ENCODE measurements around the gene TMBIM1.

DNA sequence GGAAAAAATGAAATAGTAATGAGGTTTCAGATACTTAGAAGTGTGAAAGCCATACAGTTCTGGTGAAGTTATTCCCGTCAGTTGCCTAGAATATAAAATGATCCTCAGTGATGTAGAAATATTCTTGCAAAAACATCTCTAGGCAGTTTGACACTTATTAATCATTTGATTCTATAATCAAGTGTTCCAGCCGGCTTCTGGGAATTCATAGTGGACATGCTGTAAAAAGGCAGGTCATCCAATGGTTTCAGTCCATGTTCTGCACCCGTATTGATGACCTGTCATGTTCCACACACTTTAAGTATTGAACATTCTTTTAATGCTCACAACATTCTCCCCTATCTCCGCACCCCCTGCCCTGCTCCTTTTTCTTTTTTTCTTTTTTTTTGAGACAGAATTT lies 55.5 kb downstream of the TMBIM1 start:
- TF ChIP-seq, protein P1, sequence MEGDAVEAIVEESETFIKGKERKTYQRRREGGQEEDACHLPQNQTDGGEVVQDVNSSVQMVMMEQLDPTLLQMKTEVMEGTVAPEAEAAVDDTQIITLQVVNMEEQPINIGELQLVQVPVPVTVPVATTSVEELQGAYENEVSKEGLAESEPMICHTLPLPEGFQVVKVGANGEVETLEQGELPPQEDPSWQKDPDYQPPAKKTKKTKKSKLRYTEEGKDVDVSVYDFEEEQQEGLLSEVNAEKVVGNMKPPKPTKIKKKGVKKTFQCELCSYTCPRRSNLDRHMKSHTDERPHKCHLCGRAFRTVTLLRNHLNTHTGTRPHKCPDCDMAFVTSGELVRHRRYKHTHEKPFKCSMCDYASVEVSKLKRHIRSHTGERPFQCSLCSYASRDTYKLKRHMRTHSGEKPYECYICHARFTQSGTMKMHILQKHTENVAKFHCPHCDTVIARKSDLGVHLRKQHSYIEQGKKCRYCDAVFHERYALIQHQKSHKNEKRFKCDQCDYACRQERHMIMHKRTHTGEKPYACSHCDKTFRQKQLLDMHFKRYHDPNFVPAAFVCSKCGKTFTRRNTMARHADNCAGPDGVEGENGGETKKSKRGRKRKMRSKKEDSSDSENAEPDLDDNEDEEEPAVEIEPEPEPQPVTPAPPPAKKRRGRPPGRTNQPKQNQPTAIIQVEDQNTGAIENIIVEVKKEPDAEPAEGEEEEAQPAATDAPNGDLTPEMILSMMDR (IDR thresholded peaks at IDR 0.05; ENCODE audit: insufficient read depth, low read length, poor library complexity, severe bottlenecking) = no peak
- no peak for TF ChIP-seq EZH2phosphoT487 (conservative IDR thresholded peaks at IDR 0.05; ENCODE audit: low read length)
